GM12878 (cell line): Measurements from ENCODE around the gene ZDHHC22. TPM values are rescaled to one million over a fixed set of nuclear protein-coding genes. Genes with fewer than 3 reads are reported as not detected.

Experiments
- ATAC-seq: fragments of 200-7000 bp; cut with Tn5 transposase; 3 replicates; pipeline ENCODE4 v1.9.1; 2020; ENCODE audit warnings: mild to moderate bottlenecking, moderate library complexity
- BruUV-seq: library from RNA; stranded (reverse); fragments of 400-500 nt; replicated peaks from 2 replicates; lab custom pipeline; 2021; lab: Mats Ljungman, UMichigan
- CTCF ChIA-PET: fragments of 300-600 bp; sonication (Branson Sonifier 250); formaldehyde crosslinking; extraction: SDS; loops from one replicate; lab custom pipeline; 2021; ENCODE audit warnings: inconsistent platforms; lab: Yijun Ruan, JAX
- POLR2A ChIA-PET: fragments of 350-600 bp; formaldehyde crosslinking; extraction: SDS; loops from one replicate; lab custom pipeline; 2021; ENCODE audit warnings: inconsistent platforms; lab: Charles Lee
- RAD21 ChIA-PET: fragments of 300-600 bp; sonication (Branson Sonifier 250); formaldehyde crosslinking; loops from one replicate; lab custom pipeline; 2023; ENCODE audit warnings: antibody characterized with exemption; ENCODE audit not compliant: unreplicated experiment; lab: Charles Lee
- SMC1A ChIA-PET: fragments of 300-600 bp; sonication (Branson Sonifier 250); formaldehyde crosslinking; loops from one replicate; lab custom pipeline; 2023; ENCODE audit not compliant: unreplicated experiment, uncharacterized antibody; lab: Charles Lee
- DNase-seq: peaks from one replicate; pipeline ENCODE4 v3.0.0-alpha.2; 2011; ENCODE audit warnings: low read depth, low spot score
- FAIRE-seq: peaks from 3 replicates; lab custom pipeline; 2011; peaks lifted over from hg19 to GRCh38; lab: Jason Lieb, UNC
- H2AFZ ChIP-seq: 2 replicates; pipeline ENCODE4 v1.6.0; 2011; ENCODE audit warnings: low read depth, low read length, control low read depth; ENCODE audit not compliant: control insufficient read depth
- H3K27ac ChIP-seq: 2 replicates; pipeline ENCODE4 v1.5.1; 2011; ENCODE audit warnings: control low read depth; ENCODE audit not compliant: control insufficient read depth, insufficient read depth
- H3K27me3 ChIP-seq, 2 experiments: replicated peaks in 1 of 2; 2 replicates each; pipeline versions ENCODE4 v1.6.0 to v1.6.1; 2011; ENCODE audit warnings: low read length in 1 of 2; ENCODE audit not compliant: control insufficient read depth in 2 of 2, insufficient read depth in 2 of 2
- H3K36me3 ChIP-seq, 2 experiments: 2 replicates each; pipeline ENCODE4 v1.5.1; 2011; ENCODE audit warnings: low read length in 1 of 2; ENCODE audit not compliant: control insufficient read depth in 2 of 2, insufficient read depth in 2 of 2
- H3K4me1 ChIP-seq: 2 replicates; pipeline ENCODE4 v1.6.1; 2011; ENCODE audit warnings: mild to moderate bottlenecking, low read length, moderate library complexity, mixed read lengths; ENCODE audit not compliant: control insufficient read depth, insufficient read depth
- H3K4me2 ChIP-seq: 2 replicates; pipeline ENCODE4 v1.6.0; 2011; ENCODE audit warnings: control low read depth; ENCODE audit not compliant: control insufficient read depth, insufficient read depth
- H3K4me3 ChIP-seq: fragments of 200-600 bp; sonication (generic); 2 replicates; pipeline ENCODE4 v1.5.1; 2016
- H3K79me2 ChIP-seq: 2 replicates; pipeline ENCODE4 v1.6.0; 2011; ENCODE audit warnings: low read length; ENCODE audit not compliant: control insufficient read depth, insufficient read depth
- H3K9ac ChIP-seq: 2 replicates; pipeline ENCODE4 v1.8.0; 2011; ENCODE audit warnings: low read length, control low read depth, mixed read lengths; ENCODE audit not compliant: control insufficient read depth, insufficient read depth
- H3K9me3 ChIP-seq: replicated peaks from 3 replicates; pipeline ENCODE4 v1.5.1; 2011; ENCODE audit warnings: mild to moderate bottlenecking, low read length; ENCODE audit not compliant: control insufficient read depth, insufficient read depth
- H4K20me1 ChIP-seq: 2 replicates; pipeline ENCODE4 v1.6.0; 2011; ENCODE audit not compliant: control insufficient read depth, insufficient read depth
- BACH1 ChIP-seq: fragments of 450-650 bp; IDR thresholded peaks from 2 replicates; pipeline ENCODE4 v1.6.1; 2017; ENCODE audit warnings: mild to moderate bottlenecking, borderline replicate concordance
- BCLAF1 ChIP-seq: fragments of 450-650 bp; IDR thresholded peaks from 2 replicates; pipeline ENCODE4 v1.6.1; 2017; ENCODE audit warnings: antibody characterized with exemption, mild to moderate bottlenecking, moderate library complexity
- CBFB ChIP-seq: IDR thresholded peaks from 2 replicates; pipeline ENCODE4 v1.6.1; 2016; ENCODE audit warnings: antibody characterized with exemption, low read depth
- CEBPZ ChIP-seq: fragments of 150-350 bp; IDR thresholded peaks from 2 replicates; pipeline ENCODE4 v1.6.1; 2016; ENCODE audit warnings: low read depth, low read length
- CHD4 ChIP-seq: fragments of 200-600 bp; sonication (generic); IDR thresholded peaks from 2 replicates; pipeline ENCODE4 v1.6.1; 2016; ENCODE audit warnings: mild to moderate bottlenecking
- CREM ChIP-seq: IDR thresholded peaks from 2 replicates; pipeline ENCODE4 v1.6.1; 2014; ENCODE audit warnings: antibody characterized with exemption, low read depth
- DPF2 ChIP-seq: fragments of 450-650 bp; IDR thresholded peaks from 2 replicates; pipeline ENCODE4 v1.6.1; 2017; ENCODE audit warnings: mild to moderate bottlenecking
- EZH2 ChIP-seq: IDR thresholded peaks from 2 replicates; pipeline ENCODE4 v1.6.1; 2012; ENCODE audit warnings: low read depth, mild to moderate bottlenecking, control low read depth, inconsistent platforms, low read length, borderline replicate concordance; ENCODE audit not compliant: control insufficient read depth
- GATAD2B ChIP-seq: fragments of 450-650 bp; conservative IDR thresholded peaks from 2 replicates; pipeline ENCODE4 v1.6.1; 2017; ENCODE audit warnings: low read depth, mild to moderate bottlenecking, moderate library complexity
- IKZF2 ChIP-seq, 2 experiments: fragments of 450-650 bp; IDR thresholded peaks; 2 replicates each; pipeline ENCODE4 v1.6.1; 2017; ENCODE audit warnings: mild to moderate bottlenecking in 2 of 2, moderate library complexity in 2 of 2
- NKRF ChIP-seq: fragments of 450-650 bp; conservative IDR thresholded peaks from 2 replicates; pipeline ENCODE4 v1.6.1; 2017; ENCODE audit warnings: mild to moderate bottlenecking, moderate library complexity
- POU2F2 ChIP-seq: IDR thresholded peaks from 3 replicates; pipeline ENCODE4 v1.6.1; 2011; ENCODE audit warnings: low read depth, mild to moderate bottlenecking, low read length, borderline replicate concordance
- SREBF2 ChIP-seq: IDR thresholded peaks from 2 replicates; pipeline ENCODE4 v1.6.1; 2012; ENCODE audit warnings: mild to moderate bottlenecking, low read length
- ZNF24 ChIP-seq: fragments of 450-650 bp; IDR thresholded peaks from 2 replicates; pipeline ENCODE4 v1.6.1; 2017; ENCODE audit warnings: antibody characterized with exemption, mild to moderate bottlenecking
- ZZZ3 ChIP-seq: IDR thresholded peaks from 2 replicates; pipeline ENCODE4 v1.6.1; 2011; ENCODE audit warnings: low read depth; ENCODE audit not compliant: control insufficient read depth, insufficient read length
- WGBS: methylation state at CpG from one replicate; pipeline ENCODE4 v1.1.6; 2016; ENCODE audit warnings: low lambda C conversion rate; ENCODE audit not compliant: insufficient replicate concordance, insufficient coverage; ENCODE audit errors: missing lambda C conversion rate; 5-methylcytosine and 5-hydroxymethylcytosine counted together
- in situ Hi-C: fragments of 300-500 bp; cut with MboI; formaldehyde crosslinking; loops from 9 replicates; pipeline ENCODE4 v1.14.3; 2018; ENCODE audit warnings: mixed read lengths
- intact Hi-C: fragments of 100-400 bp; cut with micrococcal nuclease; formaldehyde crosslinking; loops from one replicate; pipeline ENCODE4 v1.14.2; 2022; ENCODE audit not compliant: unreplicated experiment
- polyA plus RNA-seq, 11 experiments: library from polyadenylated mRNA; depleted of rRNA in 4 of 11; unstranded in 6 of 11; stranded (reverse) in 5 of 11; fragments of >200 nt; fragmentation: Nextera tagmentation in 4 of 11; fragmentation: Illumina TruSeq in 1 of 11; extraction: Ambion mirVana in 4 of 11; extraction: Trizol in 1 of 11; gene quantifications; 1 replicate in 1 of 11; 2 replicates in 10 of 11; pipeline versions ENCODE4 v1.2.1 to v1.2.3, GENCODE V29; 2011 to 2016; ENCODE audit warnings: inconsistent platforms in 2 of 11, missing spikeins in 2 of 11, low read depth in 1 of 11
- total RNA-seq, 4 experiments: library from RNA; depleted of rRNA in 3 of 4; stranded (reverse); fragments of >200 nt in 3 of 4; fragmentation: Illumina TruSeq in 1 of 4; extraction: Trizol in 1 of 4; gene quantifications; 2 replicates each; pipeline versions ENCODE4 v1.2.1 to v1.2.3, GENCODE V29; 2013 to 2021

ZDHHC22 gene
- total and polyA plus RNA-seq, 10 of the 15 experiments (the other 5 are each of a cell fraction or from before 2014, with no cell fraction given) = 0.06 TPM; not detected in 9

- TF ChIP-seq BCLAF1 = no peak
- no peak for TF ChIP-seq SREBF2
- TF ChIP-seq CREM = 0 out of 2 replicates have a peak, but pooled peaks have one; percentile 17
- TF ChIP-seq POU2F2 = no peak
- no peak for TF ChIP-seq DPF2
- TF ChIP-seq IKZF2 (IDR thresholded peaks at IDR 0.05) = no peak
- TF ChIP-seq ZNF24 = no peak
- TF ChIP-seq CBFB = peak; percentile 76; the same call in 1 of the 2 replicates
Observed at GRCh38 chr14:77094672-77095284, 46.8 kb downstream of the ZDHHC22 start (continued).

GRCh38 chr14:77092676-77093075 lies 48.9 kb downstream of the ZDHHC22 start:
- POLR2A ChIA-PET = interaction anchor here (0.6 to 1.1 kb wide), 3 partner anchors 10 to 58 kb away, joined by 3 to 9 read pairs (median 3); no protein-coding TSS in a partner anchor
- 89% methylated on average over 3 of the region's 3 CpGs for WGBS
- Histone ChIP-seq H3K9ac (no peak overlapping the region), H4K20me1 (no peaks in the 10 kb centered on the region), H3K27ac (no peak overlapping the region), H3K4me1 (peaks cover 5% of the 10 kb centered on the region; the same call in 1 of the 2 replicates), H2AFZ (no peak overlapping the region), H3K9me3 (peaks cover 11% of the 10 kb centered on the region), H3K79me2 (no peaks in the 10 kb centered on the region; the same call in 1 of the 2 replicates), H3K4me2 (no peak overlapping the region), H3K27me3 (no peaks in the 10 kb centered on the region; a peak in 1 of 4 replicates), H3K4me3 (no peak overlapping the region), H3K36me3 (no peaks in the 10 kb centered on the region)
- no TSS peak for BruUV-seq
- no peak for DNase-seq
- RAD21 ChIA-PET = interaction anchor here (0.8 to 13.8 kb wide), 8 partner anchors 11 to 220 kb away, joined by 3 to 199 read pairs (median 5); no protein-coding TSS in a partner anchor
- FAIRE-seq = no peak
- CTCF ChIA-PET = interaction anchor here (0.8 to 21.9 kb wide), 8 partner anchors 15 to 219 kb away, joined by 3 to 719 read pairs (median 4); no protein-coding TSS in a partner anchor
- in situ Hi-C loops (no loop called here), intact Hi-C loops (loop anchor here (5.0 kb wide), 1 partner anchor 380 kb away; no protein-coding TSS in a partner anchor)
- ATAC-seq = peak; percentile 51
- SMC1A ChIA-PET = interaction anchor here (0.9 to 21.4 kb wide), 8 partner anchors 11 to 216 kb away, joined by 3 to 428 read pairs (median 10); no protein-coding TSS in a partner anchor
- TF ChIP-seq NKRF = no peak
- no peak for TF ChIP-seq CEBPZ
- no peak for TF ChIP-seq CHD4
- no peak for TF ChIP-seq GATAD2B
- TF ChIP-seq BACH1 = no peak
- TF ChIP-seq EZH2 = no peak
- no peak for TF ChIP-seq ZZZ3
